ENCODE measurements around the gene PLXNB3. TPM values are rescaled to one million over a fixed set of nuclear protein-coding genes. Genes with fewer than 3 reads are reported as not detected.

PLXNB3 gene
- total RNA-seq, 1 experiment from 2014 or later, result 41.4 TPM

GRCh38 chrX:153776120-153776599, 12.1 kb downstream of the PLXNB3 start:
- Histone ChIP-seq H3K9me2 (ENCODE audit: insufficient read depth) (no peaks in the 10 kb centered on the region), H3K36me3 (ENCODE audit: low read depth) (no peaks in the 10 kb centered on the region), H2AFZ (no peak overlapping the region), H3K27ac (no peak overlapping the region), H4K20me1 (ENCODE audit: insufficient read depth) (no peaks in the 10 kb centered on the region), H3K4me1 (replicated peaks; ENCODE audit: insufficient read depth) (no peaks in the 10 kb centered on the region), H3F3A (ENCODE audit: insufficient read depth, low read depth) (no peaks in the 10 kb centered on the region), H3K9me3 (ENCODE audit: insufficient read depth, low read depth) (no peaks in the 10 kb centered on the region), H3K4me2 (no peak overlapping the region), H3K79me2 (ENCODE audit: low read depth) (no peaks in the 10 kb centered on the region), H3K4me3 (no peak overlapping the region), H3K27me3 (ENCODE audit: insufficient read depth, low read depth) (no peaks in the 10 kb centered on the region)
- TF ChIP-seq CTCF (conservative IDR thresholded peaks at IDR 0.05) (no peak), EZH2 (IDR thresholded peaks at IDR 0.05; ENCODE audit: low read depth) (no peak)
- no TSS peak for BruUV-seq (replicated peaks)
- ChIA-PET CTCF (no interaction called here), POLR2A (ENCODE audit: unreplicated experiment) (no interaction called here)
- intact Hi-C loops (cut with micrococcal nuclease; ENCODE audit: unreplicated experiment), result no loop called here
- DNase-seq, result no peak

GRCh38 chrX:153776611-153777045, 12.6 kb downstream of the PLXNB3 start:
- Histone ChIP-seq H2AFZ (no peak overlapping the region), H3K27ac (no peak overlapping the region), H3F3A (ENCODE audit: insufficient read depth, low read depth) (no peaks in the 10 kb centered on the region), H3K4me1 (replicated peaks; ENCODE audit: insufficient read depth) (no peaks in the 10 kb centered on the region), H3K79me2 (ENCODE audit: low read depth) (no peaks in the 10 kb centered on the region), H4K20me1 (ENCODE audit: insufficient read depth) (no peaks in the 10 kb centered on the region), H3K9me2 (ENCODE audit: insufficient read depth) (no peaks in the 10 kb centered on the region), H3K9me3 (ENCODE audit: insufficient read depth, low read depth) (no peaks in the 10 kb centered on the region), H3K4me2 (no peak overlapping the region), H3K27me3 (ENCODE audit: insufficient read depth, low read depth) (no peaks in the 10 kb centered on the region), H3K4me3 (no peak overlapping the region), H3K36me3 (ENCODE audit: low read depth) (no peaks in the 10 kb centered on the region)
- no TSS peak for BruUV-seq (replicated peaks)
- POLR2A ChIA-PET (ENCODE audit: unreplicated experiment), result no interaction called here
- no peak for DNase-seq
- CTCF ChIA-PET, result no interaction called here
- intact Hi-C loops (cut with micrococcal nuclease; ENCODE audit: unreplicated experiment), result no loop called here
- no peak for TF ChIP-seq EZH2 (IDR thresholded peaks at IDR 0.05; ENCODE audit: low read depth)
- TF ChIP-seq CTCF (conservative IDR thresholded peaks at IDR 0.05), result no peak

- Histone ChIP-seq H3K4me3 (no peak overlapping the region), H3F3A (ENCODE audit: insufficient read depth, low read depth) (no peaks in the 10 kb centered on the region), H3K4me2 (no peak overlapping the region), H3K79me2 (ENCODE audit: low read depth) (no peaks in the 10 kb centered on the region), H2AFZ (no peak overlapping the region), H3K27me3 (ENCODE audit: insufficient read depth, low read depth) (no peaks in the 10 kb centered on the region), H3K27ac (no peak overlapping the region), H3K9me2 (ENCODE audit: insufficient read depth) (no peaks in the 10 kb centered on the region), H3K4me1 (replicated peaks; ENCODE audit: insufficient read depth) (no peaks in the 10 kb centered on the region), H4K20me1 (ENCODE audit: insufficient read depth) (no peaks in the 10 kb centered on the region), H3K9me3 (ENCODE audit: insufficient read depth, low read depth) (no peaks in the 10 kb centered on the region), H3K36me3 (ENCODE audit: low read depth) (no peaks in the 10 kb centered on the region)
- ChIA-PET POLR2A (ENCODE audit: unreplicated experiment) (no interaction called here), CTCF (no interaction called here)
- BruUV-seq (replicated peaks), result no TSS peak
- no peak for DNase-seq
- intact Hi-C loops (cut with micrococcal nuclease; ENCODE audit: unreplicated experiment), result no loop called here
- TF ChIP-seq CTCF (conservative IDR thresholded peaks at IDR 0.05), result no peak
- no peak for TF ChIP-seq EZH2 (IDR thresholded peaks at IDR 0.05; ENCODE audit: low read depth)
These were observed 13.4 kb downstream of the PLXNB3 start for GRCh38 chrX:153777261-153778090.
